K562 (cell line): Measurements from ENCODE around the gene TMC4. TPM values are rescaled to one million over a fixed set of nuclear protein-coding genes. Genes with fewer than 3 reads are reported as not detected.

ENCODE experiments used
- ARHGAP35 ChIP-seq: fragments of 450-650 bp; IDR thresholded peaks from 2 replicates; pipeline ENCODE4 v1.6.1; 2018; ENCODE audit not compliant: partially characterized antibody
- LCOR ChIP-seq: sonication (generic); formaldehyde crosslinking; IDR thresholded peaks from 2 replicates; pipeline ENCODE4 v1.8.0; 2022; ENCODE audit warnings: mild to moderate bottlenecking, missing genetic modification reagents
- POLR2G ChIP-seq: fragments of 200-400 bp; formaldehyde crosslinking; IDR thresholded peaks from 2 replicates; pipeline ENCODE4 v1.6.1; 2017; ENCODE audit warnings: low read depth, mild to moderate bottlenecking, antibody characterized with exemption, low read length, moderate library complexity
- PTBP1 ChIP-seq: fragments of 200-400 bp; formaldehyde crosslinking; IDR thresholded peaks from 2 replicates; pipeline ENCODE4 v1.6.1; 2017; ENCODE audit warnings: low read depth, low read length
- XRCC4 ChIP-seq: IDR thresholded peaks from one replicate; pipeline ENCODE4 v1.6.1; 2011; ENCODE audit not compliant: insufficient read depth, insufficient read length; ENCODE audit errors: extremely low read depth
- ZBED1 ChIP-seq: IDR thresholded peaks from 2 replicates; pipeline ENCODE4 v1.6.1; 2014
- ZNF445 ChIP-seq: fragments of 250-450 bp; sonication (Bioruptor Pico); IDR thresholded peaks from 2 replicates; pipeline ENCODE4 v1.4.0; 2020; ENCODE audit warnings: low read depth, mild to moderate bottlenecking, moderate library complexity
- polyA plus RNA-seq, 8 experiments: library from polyadenylated mRNA; depleted of rRNA in 4 of 8; stranded (reverse) in 5 of 8; unstranded in 3 of 8; fragments of >200 nt; fragmentation: Nextera tagmentation in 2 of 8; fragmentation: Illumina TruSeq in 1 of 8; extraction: Ambion mirVana in 2 of 8; extraction: Trizol in 1 of 8; gene quantifications; 2 replicates each; pipeline versions ENCODE4 v1.2.1 to v1.2.3, GENCODE V29; 2011 to 2014; ENCODE audit warnings: inconsistent platforms in 1 of 8, missing spikeins in 1 of 8
- total RNA-seq, 7 experiments: library from RNA; depleted of rRNA in 6 of 7; stranded (reverse); fragments of >200 nt in 6 of 7; fragmentation: Illumina TruSeq in 2 of 7; extraction: Trizol in 2 of 7; gene quantifications; 2 replicates each; pipeline versions ENCODE4 v1.2.1 to v1.2.3, GENCODE V29; 2011 to 2021; ENCODE audit warnings: low replicate concordance in 1 of 7
- TF ChIP-seq, protein P1 (sequence below): sonication (generic); formaldehyde crosslinking; IDR thresholded peaks from 2 replicates; pipeline ENCODE4 v1.8.0; 2022; ENCODE audit warnings: mild to moderate bottlenecking, missing genetic modification reagents
- TF ChIP-seq, protein P2 (sequence below): fragments of 250-450 bp; sonication (Bioruptor Pico); IDR thresholded peaks from 2 replicates; pipeline ENCODE4 v1.5.0; 2021

The TMC4 gene
- total and polyA plus RNA-seq, 9 of the 15 experiments (the other 6 are each of a cell fraction or from before 2014, with no cell fraction given) = 0.12 to 0.79 (median 0.36) TPM; not detected in 2

- TF ChIP-seq, protein P1, sequence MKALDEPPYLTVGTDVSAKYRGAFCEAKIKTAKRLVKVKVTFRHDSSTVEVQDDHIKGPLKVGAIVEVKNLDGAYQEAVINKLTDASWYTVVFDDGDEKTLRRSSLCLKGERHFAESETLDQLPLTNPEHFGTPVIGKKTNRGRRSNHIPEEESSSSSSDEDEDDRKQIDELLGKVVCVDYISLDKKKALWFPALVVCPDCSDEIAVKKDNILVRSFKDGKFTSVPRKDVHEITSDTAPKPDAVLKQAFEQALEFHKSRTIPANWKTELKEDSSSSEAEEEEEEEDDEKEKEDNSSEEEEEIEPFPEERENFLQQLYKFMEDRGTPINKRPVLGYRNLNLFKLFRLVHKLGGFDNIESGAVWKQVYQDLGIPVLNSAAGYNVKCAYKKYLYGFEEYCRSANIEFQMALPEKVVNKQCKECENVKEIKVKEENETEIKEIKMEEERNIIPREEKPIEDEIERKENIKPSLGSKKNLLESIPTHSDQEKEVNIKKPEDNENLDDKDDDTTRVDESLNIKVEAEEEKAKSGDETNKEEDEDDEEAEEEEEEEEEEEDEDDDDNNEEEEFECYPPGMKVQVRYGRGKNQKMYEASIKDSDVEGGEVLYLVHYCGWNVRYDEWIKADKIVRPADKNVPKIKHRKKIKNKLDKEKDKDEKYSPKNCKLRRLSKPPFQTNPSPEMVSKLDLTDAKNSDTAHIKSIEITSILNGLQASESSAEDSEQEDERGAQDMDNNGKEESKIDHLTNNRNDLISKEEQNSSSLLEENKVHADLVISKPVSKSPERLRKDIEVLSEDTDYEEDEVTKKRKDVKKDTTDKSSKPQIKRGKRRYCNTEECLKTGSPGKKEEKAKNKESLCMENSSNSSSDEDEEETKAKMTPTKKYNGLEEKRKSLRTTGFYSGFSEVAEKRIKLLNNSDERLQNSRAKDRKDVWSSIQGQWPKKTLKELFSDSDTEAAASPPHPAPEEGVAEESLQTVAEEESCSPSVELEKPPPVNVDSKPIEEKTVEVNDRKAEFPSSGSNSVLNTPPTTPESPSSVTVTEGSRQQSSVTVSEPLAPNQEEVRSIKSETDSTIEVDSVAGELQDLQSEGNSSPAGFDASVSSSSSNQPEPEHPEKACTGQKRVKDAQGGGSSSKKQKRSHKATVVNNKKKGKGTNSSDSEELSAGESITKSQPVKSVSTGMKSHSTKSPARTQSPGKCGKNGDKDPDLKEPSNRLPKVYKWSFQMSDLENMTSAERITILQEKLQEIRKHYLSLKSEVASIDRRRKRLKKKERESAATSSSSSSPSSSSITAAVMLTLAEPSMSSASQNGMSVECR (CRISPR knock-in tag) = peak; percentile 70
- TF ChIP-seq POLR2G = peak; percentile 89
- peak; percentile 18; the same call in 1 of the 2 replicates for TF ChIP-seq PTBP1
- TF ChIP-seq XRCC4 = no peak
- TF ChIP-seq ZNF445 = no peak
- TF ChIP-seq LCOR (CRISPR knock-in tag) = no peak
- TF ChIP-seq ZBED1 = no peak; the same call in 1 of the 2 replicates
- TF ChIP-seq, protein P2, sequence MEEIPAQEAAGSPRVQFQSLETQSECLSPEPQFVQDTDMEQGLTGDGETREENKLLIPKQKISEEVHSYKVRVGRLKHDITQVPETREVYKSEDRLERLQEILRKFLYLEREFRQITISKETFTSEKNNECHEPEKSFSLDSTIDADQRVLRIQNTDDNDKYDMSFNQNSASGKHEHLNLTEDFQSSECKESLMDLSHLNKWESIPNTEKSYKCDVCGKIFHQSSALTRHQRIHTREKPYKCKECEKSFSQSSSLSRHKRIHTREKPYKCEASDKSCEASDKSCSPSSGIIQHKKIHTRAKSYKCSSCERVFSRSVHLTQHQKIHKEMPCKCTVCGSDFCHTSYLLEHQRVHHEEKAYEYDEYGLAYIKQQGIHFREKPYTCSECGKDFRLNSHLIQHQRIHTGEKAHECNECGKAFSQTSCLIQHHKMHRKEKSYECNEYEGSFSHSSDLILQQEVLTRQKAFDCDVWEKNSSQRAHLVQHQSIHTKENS (CRISPR knock-in tag) = no peak
- peak; percentile 5 for TF ChIP-seq ARHGAP35
These were observed 36.3 kb upstream of the TMC4 start (continued) for GRCh38 chr19:54209058-54209810.
